Endothelial cell (in vitro differentiated cells): Measurements from ENCODE around the gene PYROXD2. TPM values are rescaled to one million over a fixed set of nuclear protein-coding genes. Genes with fewer than 3 reads are reported as not detected.

Source experiments
- DNase-seq: peaks from one replicate; pipeline ENCODE4 v3.0.0; 2021; ENCODE audit warnings: low spot score
- H3K27ac Mint-ChIP-seq: one replicate; pipeline ENCODE4 v1.8.0; 2021; ENCODE audit warnings: mixed read lengths, inconsistent platforms; ENCODE audit not compliant: unreplicated experiment
- H3K27me3 Mint-ChIP-seq: one replicate; pipeline ENCODE4 v1.8.0; 2021; ENCODE audit warnings: mild to moderate bottlenecking, moderate library complexity, mixed read lengths, inconsistent platforms; ENCODE audit not compliant: unreplicated experiment
- H3K36me3 Mint-ChIP-seq: one replicate; pipeline ENCODE4 v1.8.0; 2021; ENCODE audit warnings: mild to moderate bottlenecking, low read depth, mixed read lengths, inconsistent platforms; ENCODE audit not compliant: unreplicated experiment
- H3K4me1 Mint-ChIP-seq: one replicate; pipeline ENCODE4 v1.8.0; 2021; ENCODE audit warnings: mild to moderate bottlenecking, mixed read lengths, inconsistent platforms; ENCODE audit not compliant: unreplicated experiment
- H3K4me3 Mint-ChIP-seq: one replicate; pipeline ENCODE4 v1.8.0; 2021; ENCODE audit warnings: mild to moderate bottlenecking, mixed read lengths, inconsistent platforms; ENCODE audit not compliant: unreplicated experiment
- H3K9me3 Mint-ChIP-seq: one replicate; pipeline ENCODE4 v1.8.0; 2021; ENCODE audit warnings: mixed read lengths, inconsistent platforms; ENCODE audit not compliant: unreplicated experiment
- CTCF ChIP-seq: fragments of 200-600 bp; sonication (generic); IDR thresholded peaks from one replicate; pipeline ENCODE4 v1.5.0; 2021; ENCODE audit warnings: antibody characterized with exemption; ENCODE audit not compliant: unreplicated experiment
- total RNA-seq: library from RNA; stranded (reverse); fragmentation: NEBNext Ultra II Directional; extraction: Animal tissue kit (Norgen Biotek cat#: 25700); gene quantifications from one replicate; pipeline ENCODE4 v1.2.1, GENCODE V29; 2021; ENCODE audit not compliant: unreplicated experiment

Gene PYROXD2
- total RNA-seq, 1 donor from 2014 or later: 5.8 TPM

- Mint-ChIP-seq H3K27me3 (peaks cover 5% of the 10 kb centered on the region), H3K9me3 (no peaks in the 10 kb centered on the region), H3K4me1 (peaks cover 4% of the 10 kb centered on the region), H3K27ac (no peak overlapping the region), H3K4me3 (no peak overlapping the region), H3K36me3 (peaks cover 14% of the 10 kb centered on the region)
- DNase-seq: no peak
- no peak for TF ChIP-seq CTCF
Measured at GRCh38 chr10:98419469-98420261, 4.7 kb upstream of the PYROXD2 start.

DNA sequence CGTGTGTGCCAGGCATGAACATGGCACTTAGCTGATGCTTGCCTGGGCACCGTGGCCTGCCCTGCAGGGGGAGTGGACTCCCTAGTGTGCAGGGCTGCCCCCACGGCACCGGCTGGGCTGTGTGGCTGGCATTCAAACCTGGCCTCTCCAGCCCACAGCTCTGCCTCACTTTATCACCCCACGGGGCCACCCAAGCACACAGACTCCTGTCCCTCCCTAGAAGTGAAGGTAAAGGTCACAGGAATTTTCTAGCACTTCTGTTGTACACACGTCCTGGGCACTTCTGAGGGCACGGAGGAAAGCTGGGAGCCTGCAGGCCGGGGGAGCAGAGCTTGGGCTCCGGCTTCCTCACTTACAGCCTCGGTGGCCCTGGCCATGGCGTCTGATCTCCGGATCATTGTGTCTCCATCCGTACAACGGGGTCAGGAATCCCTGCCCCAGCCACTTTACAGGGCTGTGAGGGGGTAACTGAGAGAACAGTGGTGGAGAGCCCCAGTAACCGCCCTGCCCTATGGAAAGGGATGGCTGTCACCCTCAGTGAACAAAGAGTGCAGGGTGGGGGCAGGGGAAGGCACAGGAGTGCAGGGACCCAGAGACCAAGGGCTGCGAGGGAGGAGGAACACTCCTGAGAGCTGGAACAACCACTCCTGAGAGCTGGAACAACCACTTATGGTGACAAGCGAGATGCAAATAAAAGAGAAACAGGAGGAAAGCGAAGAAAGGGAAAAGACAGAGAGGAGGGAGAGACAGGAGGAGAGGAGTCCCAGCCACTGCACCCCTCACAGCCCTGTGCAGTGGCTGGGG, 3.9 kb upstream of the PYROXD2 start:
- no peak for DNase-seq
- no peak for TF ChIP-seq CTCF
- peaks cover 4% of the 10 kb centered on the region for H3K4me1 Mint-ChIP-seq
- H3K27me3 Mint-ChIP-seq: peaks cover 5% of the 10 kb centered on the region
- peaks cover 14% of the 10 kb centered on the region for H3K36me3 Mint-ChIP-seq
- no peak overlapping the region for H3K27ac Mint-ChIP-seq
- H3K4me3 Mint-ChIP-seq: no peak overlapping the region
- no peaks in the 10 kb centered on the region for H3K9me3 Mint-ChIP-seq

DNA sequence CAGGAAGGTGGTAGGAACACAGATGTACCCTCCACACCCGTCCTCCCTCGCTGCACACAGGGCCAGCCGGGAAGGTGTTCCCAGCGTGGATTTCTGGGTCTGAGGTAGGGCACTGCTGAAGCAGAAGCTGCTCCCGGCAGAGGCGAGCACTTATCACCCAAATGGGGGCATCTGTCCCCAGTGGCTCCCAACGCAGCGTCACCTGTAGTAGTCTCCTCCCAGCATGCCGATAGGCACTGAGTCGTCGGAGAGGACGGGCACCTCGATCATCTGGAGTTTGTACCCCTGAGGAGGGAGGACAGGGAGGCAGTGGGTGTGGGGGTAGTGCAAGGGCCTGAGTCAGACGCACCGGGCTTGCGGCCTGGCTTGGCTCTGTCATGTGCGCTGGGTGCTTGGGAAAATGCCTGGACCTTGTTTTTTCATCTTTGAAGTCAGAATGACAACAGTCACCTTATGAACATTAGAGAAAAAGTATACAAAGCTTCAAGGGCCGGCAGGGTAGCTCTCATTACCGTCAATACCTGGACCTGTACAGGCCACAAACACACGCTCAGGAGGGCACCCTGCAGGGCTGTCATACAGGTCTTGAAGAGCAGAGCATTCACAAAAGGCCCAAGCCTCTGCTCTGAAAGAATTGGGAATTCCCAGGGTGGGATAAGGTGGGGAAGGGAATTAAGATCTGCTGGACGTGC, 3.1 kb upstream of the PYROXD2 start:
- DNase-seq: no peak
- Mint-ChIP-seq H3K27ac (no peak overlapping the region), H3K9me3 (no peaks in the 10 kb centered on the region), H3K4me3 (no peak overlapping the region), H3K4me1 (peaks cover 4% of the 10 kb centered on the region), H3K36me3 (peaks cover 14% of the 10 kb centered on the region), H3K27me3 (peaks cover 3% of the 10 kb centered on the region)
- TF ChIP-seq CTCF: no peak

- no peak for DNase-seq
- no peak overlapping the region for H3K27ac Mint-ChIP-seq
- peaks cover 3% of the 10 kb centered on the region for H3K27me3 Mint-ChIP-seq
- peaks cover 4% of the 10 kb centered on the region for H3K4me1 Mint-ChIP-seq
- H3K4me3 Mint-ChIP-seq: no peak overlapping the region
- no peak for TF ChIP-seq CTCF
- peaks cover 16% of the 10 kb centered on the region for H3K36me3 Mint-ChIP-seq
- H3K9me3 Mint-ChIP-seq: no peaks in the 10 kb centered on the region
Measured at GRCh38 chr10:98417481-98417959, 2.5 kb upstream of the PYROXD2 start.
